GM18498 (cell line): Measurements from ENCODE around the gene DDX21.
"Not testable (repeated sequence)": the region's sequence is repeated elsewhere in the genome, so short reads cannot be mapped to it uniquely, and the experiment has no call there.

Experiments used
- ATAC-seq: cut with Tn5 transposase; IDR thresholded peaks from one replicate; pipeline ENCODE4 v1.9.1; 2021; ENCODE audit warnings: mild to moderate bottlenecking, moderate library complexity; ENCODE audit not compliant: unreplicated experiment

DDX21 gene

DNA sequence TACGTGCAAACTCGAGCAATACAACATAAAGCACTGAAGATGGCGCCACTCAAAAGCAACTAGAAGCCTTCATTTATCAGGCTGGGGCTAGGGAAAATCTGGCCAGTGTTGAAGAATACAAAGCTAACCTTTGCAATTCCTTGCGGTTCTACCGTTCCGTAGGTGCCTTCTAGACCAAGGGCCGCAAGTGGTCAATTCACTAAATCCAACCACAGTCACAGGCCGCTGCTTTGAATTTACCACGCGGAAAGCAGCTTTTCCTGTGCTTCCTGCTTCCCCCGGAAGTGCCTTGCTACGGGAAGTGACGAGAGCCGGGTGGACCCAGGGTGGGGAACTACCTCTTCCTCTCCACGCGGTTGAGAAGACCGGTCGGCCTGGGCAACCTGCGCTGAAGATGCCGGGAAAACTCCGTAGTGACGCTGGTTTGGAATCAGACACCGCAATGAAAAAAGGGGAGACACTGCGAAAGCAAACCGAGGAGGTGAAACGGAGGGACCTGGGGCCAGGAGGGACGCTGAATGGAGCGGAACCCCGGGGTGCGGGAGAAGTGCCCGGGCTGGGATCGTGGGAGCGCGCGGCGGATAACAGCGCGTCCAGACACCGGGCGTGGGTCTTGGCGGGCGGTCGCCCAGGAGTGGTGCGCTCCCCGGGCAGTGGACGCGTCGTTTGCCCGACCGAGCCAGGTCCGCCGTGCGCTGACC is at the start of gene DDX21:
Gene DDX21 (plus strand): TSS at position 339 of the 701 bp plus-strand sequence. CDS start 56 bp downstream, at position 395.
- peak; percentile 86 for ATAC-seq

DNA sequence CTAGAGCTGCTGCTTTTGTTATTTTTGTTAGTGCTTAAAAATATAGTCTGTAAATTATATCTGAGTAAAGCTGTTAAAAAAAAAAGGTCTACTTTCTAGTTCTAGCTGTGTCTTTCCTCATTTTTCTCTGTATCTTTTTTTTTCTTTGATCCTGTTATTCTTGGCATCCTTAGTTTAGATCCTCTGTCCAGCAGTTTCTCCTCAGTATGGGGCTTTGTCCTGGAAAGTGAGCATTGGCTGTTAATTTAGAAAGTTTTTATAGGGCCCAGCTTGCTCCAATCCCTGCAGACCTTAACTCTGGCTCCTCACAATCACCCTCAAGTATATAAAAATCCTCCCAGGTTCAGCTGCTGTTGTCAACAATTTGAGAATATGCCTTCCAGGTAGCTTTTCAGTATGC is 31.4 kb upstream of the DDX21 start:
- ATAC-seq: no peak

DNA sequence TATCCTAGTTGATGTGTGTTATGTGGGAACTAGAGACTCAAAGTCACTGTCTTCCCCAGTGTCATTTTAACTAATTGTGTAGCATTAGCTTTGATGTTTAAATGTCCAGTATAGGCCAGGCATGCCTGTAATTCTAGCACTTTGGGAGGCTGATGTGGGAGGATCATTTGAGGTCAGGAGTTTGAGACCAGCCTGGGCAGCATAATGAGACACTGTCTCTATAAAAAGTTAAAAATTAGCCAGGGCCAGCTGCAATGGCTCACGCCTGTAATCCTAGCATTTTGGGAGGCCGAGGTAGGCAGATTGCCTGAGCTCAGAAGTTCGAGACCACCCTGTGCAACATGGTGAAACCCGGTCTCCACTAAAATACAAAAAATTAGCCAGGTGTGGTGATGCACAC is 30.5 kb upstream of the DDX21 start:
- no peak for ATAC-seq

DNA sequence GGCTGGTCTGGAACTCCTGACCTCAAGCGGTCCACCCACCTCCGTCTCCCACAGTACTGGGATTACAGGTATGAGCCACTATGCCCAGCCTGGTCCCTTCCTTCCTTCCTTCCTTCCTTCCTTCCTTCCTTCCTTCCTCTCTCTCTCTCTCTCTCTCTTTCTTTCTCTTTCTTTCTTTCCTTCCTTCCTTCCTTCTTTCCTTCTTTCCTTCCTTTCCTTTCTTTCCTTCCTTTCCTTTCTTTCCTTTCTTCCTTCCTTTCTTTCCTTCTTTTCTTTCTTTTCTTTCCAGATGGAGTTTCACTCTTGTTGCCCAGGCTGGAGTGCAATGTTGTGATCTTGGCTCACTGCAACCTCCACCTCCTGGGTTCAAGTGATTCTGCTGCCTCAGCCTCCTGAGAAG is 26.8 kb upstream of the DDX21 start:
- ATAC-seq: not testable (repeated sequence)

DNA sequence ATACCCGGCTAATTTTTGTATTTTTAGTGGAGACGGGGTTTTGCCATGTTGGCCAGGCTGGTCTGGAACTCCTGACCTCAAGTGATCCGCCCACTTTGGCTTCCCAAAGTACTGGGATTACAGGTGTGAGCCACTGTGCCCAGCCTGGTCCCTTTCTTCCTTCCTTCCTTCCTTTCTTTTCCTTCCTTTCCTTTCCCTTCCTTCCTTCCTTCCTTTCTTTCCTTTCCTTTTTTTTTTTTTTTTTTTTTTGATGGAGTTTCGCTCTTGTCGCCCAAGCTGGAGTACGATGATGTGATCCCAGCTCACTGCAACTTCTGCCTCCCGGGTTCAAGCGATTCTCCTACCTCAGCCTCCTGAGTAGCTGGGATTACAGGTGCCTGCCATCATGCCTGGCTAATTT is 26.1 kb upstream of the DDX21 start:
- not testable (repeated sequence) for ATAC-seq

DNA sequence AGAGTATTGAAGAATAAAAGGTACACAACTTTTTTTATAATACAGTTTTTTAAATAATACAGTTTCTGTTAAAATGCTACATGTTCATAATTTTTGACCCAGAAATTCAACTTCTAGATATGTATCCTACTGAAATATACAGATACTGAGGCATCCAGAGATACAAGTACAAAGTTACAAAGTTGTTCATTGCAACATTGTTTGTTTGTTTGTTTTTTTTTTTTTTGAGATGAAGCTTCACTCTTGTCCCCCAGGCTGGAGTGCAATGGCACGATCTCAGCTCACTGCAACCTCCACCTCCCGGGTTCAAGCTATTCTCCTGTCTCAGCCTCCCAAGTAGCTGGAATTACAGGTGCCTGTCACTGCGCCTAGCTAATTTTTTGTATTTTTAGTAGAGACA is 23.1 kb upstream of the DDX21 start:
- not testable (repeated sequence) for ATAC-seq

DNA sequence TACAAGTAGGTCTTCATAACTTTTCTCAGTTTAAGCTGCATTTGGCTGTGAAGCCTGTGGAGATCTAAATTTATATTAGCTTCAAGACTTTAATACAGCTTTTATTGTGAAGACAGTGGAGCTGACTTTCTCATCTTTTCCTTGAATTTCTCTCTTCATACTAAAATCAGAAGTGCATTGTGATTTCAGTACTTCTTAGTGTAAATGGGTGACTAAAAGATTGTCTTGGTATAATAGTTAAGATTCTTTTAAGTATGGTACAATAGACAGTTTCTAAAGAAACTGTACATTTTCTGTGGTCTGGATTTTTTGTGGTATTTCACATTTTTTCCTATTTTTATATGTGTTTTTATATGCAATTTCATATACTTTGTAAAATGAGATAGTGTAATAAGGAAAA is 21.0 kb upstream of the DDX21 start:
- no peak for ATAC-seq

DNA sequence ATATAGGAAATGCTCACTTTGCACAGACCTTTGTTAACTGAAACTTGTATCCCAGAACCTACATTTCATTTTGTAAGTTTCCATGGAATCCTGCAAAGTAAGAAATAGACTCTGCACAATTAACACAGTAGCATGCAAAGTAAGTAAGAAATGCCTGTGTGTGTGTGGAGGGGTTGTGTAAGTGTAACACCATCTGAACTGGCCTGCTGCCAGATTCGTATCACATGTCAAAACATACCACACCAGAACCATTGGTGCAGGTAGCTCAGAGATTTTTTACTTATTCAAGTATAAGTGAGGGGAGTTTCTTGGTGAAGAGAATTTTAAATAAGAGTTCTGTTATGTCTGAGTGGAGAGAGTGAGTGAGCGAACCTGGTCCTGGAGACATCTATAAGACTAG is 17.9 kb upstream of the DDX21 start:
- ATAC-seq: no peak

DNA sequence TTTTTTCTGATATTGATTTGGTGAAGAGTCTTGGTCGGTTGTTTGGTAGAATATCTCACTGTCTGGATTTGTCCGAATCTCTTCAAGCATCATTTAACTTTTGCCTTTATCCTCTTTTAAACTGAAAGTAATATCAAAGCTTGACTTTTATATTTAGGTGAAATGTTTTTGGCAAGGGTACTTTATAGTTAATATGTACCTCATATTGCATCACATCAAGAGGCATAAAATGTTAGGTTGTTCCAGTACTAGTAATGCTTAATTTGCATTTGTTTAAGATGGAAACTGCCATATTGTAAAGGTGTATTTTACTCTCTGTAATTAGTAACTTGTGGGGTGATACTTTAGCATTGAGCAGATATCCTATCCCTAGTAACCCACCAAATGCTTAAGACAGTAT is 17.1 kb upstream of the DDX21 start:
- no peak for ATAC-seq

DNA sequence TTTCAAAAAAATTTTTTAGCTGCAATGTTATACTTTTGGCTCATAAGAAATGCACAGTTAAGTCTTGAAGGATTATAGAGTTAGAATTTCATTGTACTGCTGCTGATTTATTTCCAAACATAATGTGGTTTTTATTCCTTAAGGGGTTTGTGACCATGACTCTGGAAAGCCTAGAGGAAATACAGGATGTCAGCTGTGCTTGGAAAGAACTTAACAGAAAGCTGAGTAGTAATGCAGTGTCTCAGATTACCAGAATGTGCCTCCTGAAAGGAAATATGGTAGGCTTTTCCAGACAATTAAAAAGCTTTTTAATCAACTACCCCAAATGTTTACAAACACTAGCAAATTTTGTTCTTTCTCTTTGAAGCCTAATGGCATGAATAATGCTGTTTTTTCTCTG is 15.1 kb upstream of the DDX21 start:
- not testable (repeated sequence) for ATAC-seq

DNA sequence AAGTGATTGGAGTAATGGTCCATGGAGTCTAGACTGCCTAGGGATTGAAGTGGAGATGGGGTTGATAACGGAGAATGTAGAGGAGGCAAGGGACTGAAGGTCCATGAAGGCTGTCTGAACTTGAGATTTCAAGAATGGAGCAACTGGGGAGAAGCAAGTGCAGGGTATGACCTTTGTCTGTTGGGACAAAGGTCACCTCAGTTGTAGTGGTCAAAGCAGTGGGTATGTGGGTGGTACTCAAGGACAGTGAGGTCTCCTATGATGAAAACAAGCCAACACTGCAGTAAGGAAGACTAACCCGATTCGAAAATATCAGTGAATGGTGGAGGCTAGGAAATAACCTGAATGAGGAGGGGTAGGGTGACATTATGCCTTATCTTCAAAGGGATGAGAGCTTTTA is 5.4 kb upstream of the DDX21 start:
- ATAC-seq: no peak

DNA sequence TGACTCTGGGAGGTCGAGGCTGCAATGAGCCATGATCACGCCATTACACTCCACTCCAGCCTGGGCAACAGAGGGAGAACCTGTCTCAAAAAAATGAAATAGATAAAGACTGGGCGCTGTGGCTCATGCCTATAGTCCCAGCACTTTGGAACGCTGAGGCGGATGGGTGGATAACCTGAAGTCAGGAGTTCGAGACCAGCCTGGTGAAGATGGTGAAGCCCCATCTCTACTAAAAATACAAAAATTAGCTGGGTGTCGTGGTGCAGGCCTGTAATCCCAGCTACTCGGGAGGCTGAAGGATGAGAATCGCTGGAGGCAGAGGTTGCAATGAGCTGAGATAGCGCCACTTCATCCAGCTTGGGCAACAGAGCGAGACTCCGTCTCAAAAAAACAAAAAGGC is 1.1 kb upstream of the DDX21 start:
- no peak for ATAC-seq

DNA sequence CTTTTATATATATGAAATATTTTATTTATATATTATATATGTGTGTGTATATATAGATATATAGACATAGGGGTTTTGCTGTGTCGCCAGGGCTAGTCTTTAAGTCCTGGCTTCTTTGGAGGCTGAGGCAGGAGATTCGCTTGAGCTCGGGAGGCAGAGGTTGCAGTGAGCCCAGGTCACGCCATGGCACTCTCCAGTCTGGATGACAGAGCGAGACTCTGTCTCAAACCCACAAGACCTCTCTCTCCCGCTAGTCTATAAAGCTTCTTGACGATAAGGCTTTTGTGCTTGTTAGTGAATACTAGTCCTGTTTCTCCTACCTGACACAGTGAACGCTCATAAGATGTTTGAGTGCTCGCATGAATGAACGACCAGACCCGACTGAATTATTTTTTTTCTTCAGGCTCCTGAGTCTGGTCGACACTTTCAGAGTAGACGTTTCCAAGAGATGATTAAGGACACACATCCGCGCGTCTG is 577 bp upstream of the DDX21 start:
- ATAC-seq: peak; percentile 17

DNA sequence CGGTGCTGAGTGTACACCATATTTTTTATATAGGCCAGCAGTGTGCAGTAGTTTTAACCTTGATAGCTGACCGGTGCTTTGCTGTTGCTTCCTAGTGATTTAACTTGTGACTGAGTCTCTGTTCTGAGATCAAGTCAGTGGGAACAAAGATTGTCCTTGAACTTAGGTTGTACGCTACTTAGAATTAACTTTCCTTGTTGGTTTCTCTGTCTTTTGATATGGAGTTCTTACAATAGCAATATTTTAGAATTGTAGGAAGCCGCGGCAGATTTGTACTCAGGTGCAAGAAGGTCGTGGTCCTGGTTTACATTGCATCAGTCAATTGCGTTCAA is 1.3 kb downstream of the DDX21 start:
- no peak for ATAC-seq

DNA sequence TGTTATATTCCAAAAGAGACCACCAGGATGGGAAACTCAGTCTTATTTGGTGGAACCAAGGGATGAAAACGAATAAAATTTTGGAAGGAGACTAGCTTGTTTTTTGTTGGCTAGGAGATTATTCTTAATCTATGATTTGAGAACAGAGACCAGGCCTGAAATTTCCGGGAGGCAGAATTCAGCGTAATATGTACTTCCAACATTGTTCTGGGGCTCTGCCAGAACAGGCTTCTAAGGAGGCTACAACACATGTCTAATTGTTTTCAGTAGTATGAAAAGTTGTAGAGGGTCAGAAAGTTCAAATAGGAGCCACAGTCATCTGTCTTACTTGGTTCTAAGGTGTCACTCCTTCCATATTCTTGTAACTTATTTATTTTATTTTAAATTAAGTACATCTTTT is 1.7 kb downstream of the DDX21 start:
- ATAC-seq: no peak

DNA sequence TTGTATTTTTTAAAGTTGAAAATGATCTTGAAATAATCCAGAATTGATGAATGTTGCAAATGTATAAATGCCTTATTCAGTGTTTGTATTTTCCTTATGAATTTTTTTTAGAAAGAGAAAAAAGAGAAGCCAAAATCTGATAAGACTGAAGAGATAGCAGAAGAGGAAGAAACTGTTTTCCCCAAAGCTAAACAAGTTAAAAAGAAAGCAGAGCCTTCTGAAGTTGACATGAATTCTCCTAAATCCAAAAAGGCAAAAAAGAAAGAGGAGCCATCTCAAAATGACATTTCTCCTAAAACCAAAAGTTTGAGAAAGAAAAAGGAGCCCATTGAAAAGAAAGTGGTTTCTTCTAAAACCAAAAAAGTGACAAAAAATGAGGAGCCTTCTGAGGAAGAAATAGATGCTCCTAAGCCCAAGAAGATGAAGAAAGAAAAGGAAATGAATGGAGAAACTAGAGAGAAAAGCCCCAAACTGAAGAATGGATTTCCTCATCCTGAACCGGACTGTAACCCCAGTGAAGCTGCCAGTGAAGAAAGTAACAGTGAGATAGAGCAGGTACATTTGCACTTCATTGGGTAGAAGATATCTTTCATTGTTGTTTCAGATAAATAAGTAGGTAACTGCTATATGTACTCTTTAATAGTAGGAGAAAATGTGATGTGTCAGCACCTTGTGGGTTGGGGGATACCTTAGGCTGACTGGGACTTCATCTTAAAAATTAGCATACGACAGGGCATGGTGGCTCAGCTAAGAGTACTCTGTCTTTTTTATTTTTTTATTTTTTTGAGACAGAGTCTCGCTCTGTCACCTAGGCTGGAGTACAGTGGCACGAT is 3.9 kb downstream of the DDX21 start:
- no peak for ATAC-seq

DNA sequence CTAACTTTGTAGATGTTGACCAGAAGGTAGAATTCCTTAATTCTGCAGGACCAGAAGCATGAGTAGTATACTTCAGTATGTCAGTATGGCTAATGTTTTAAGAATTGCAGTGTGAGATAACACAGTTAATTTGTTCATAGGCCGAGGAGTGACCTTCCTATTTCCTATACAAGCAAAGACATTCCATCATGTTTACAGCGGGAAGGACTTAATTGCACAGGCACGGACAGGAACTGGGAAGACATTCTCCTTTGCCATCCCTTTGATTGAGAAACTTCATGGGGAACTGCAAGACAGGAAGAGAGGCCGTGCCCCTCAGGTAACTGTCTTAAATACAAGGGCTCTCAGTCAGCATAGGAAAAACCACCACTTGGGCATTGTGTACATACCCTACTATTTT is 7.2 kb downstream of the DDX21 start:
- no peak for ATAC-seq

DNA sequence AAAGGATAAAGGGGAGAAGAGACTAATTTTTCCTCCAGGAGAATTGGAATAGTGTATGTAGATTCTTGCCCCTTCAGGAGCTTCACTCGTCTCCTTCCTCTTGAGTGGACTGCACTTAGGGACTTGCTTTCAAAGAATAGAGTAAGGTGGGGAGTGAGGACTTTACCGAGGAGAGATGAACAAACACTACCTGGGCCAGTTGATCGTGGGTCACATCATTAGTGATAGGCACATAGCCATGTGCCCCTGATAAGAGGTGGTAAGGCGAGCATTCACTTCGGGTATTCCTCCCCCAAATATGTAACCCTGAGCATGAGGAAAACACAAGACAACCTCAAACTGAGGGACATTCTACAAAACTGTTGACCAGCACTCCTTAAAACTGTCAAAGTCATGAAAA is 18.0 kb downstream of the DDX21 start:
- ATAC-seq: no peak

DNA sequence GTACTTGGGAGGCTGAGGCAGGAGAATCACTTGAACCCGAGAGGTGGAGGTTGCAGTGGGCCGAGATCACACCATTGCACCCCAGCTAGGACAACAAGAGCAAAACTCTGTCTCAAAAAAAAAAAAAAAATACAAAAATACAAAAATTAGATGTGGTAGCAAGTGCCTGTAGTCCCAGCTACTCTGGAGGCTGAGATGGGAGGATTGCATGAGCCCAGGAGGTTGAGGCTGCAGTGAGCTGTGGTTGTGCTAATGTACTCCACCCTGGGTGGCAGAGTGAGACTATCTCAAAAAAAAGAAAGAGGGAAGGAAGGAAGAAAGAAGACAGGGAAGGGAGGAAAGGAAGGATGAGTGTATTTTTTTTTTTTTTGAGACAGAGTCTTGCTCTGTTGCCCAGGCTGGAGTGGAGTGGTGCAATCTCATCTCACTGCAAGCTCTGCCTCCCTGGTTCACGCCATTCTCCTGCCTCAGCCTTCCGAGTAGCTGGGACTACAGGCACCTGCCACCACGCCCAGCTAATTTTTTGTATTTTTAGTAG is 20.0 kb downstream of the DDX21 start:
- not testable (repeated sequence) for ATAC-seq

DNA sequence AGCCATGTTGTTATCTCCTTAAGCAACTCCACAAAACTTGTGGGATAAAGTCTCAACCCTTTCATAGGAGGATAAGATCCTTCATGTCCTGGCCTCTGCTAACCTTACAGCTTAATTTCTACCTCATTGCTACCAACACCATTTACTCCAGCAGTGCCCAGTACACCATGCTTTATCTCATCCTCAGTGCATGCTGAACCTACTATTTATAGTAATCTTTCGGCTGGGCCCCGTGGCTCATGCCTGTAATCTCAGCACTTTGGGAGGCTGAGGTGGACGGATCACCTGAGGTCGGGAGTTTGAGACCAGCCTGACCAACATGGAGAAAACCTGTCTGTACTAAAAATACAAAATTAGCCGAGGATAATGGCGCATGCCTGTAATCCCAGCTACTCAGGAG is 23.8 kb downstream of the DDX21 start:
- not testable (repeated sequence) for ATAC-seq

DNA sequence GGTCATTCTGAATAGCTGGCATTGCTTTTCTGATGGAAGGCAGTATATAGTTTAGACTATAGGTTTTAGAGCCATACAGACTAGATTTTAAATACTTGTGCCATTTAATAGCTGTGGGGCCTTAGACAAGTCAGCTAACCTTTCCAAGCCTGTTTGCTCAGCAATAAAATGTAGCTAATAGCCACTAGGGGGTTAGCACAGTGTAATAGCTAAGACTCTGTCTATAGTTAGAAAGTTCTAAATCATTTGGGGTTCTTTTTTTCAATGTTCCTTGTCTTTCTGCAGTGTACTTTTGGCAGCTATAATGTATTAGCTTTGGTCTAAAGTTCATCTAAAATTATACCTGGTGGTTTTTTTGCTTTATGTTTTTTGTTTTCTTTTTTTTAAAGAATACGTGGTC is 25.1 kb downstream of the DDX21 start:
- no peak for ATAC-seq

DNA sequence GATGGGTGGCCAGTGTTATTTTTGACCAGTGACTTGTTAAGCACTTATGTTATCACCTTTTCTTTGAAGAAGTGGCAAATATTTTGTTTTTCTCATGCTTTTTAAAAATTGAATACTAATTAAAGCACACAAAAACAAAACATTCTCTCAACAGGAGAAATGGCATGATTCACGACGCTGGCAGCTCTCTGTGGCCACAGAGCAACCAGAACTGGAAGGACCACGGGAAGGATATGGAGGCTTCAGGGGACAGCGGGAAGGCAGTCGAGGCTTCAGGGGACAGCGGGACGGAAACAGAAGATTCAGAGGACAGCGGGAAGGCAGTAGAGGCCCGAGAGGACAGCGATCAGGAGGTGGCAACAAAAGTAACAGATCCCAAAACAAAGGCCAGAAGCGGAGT is 26.4 kb downstream of the DDX21 start:
- no peak for ATAC-seq
